HG03196 (cell line): ENCODE data around the gene MBD6.

Source experiments
- ATAC-seq: cut with Tn5 transposase; IDR thresholded peaks from one replicate; pipeline ENCODE4 v1.9.1; 2021; ENCODE audit not compliant: unreplicated experiment

The MBD6 gene

DNA sequence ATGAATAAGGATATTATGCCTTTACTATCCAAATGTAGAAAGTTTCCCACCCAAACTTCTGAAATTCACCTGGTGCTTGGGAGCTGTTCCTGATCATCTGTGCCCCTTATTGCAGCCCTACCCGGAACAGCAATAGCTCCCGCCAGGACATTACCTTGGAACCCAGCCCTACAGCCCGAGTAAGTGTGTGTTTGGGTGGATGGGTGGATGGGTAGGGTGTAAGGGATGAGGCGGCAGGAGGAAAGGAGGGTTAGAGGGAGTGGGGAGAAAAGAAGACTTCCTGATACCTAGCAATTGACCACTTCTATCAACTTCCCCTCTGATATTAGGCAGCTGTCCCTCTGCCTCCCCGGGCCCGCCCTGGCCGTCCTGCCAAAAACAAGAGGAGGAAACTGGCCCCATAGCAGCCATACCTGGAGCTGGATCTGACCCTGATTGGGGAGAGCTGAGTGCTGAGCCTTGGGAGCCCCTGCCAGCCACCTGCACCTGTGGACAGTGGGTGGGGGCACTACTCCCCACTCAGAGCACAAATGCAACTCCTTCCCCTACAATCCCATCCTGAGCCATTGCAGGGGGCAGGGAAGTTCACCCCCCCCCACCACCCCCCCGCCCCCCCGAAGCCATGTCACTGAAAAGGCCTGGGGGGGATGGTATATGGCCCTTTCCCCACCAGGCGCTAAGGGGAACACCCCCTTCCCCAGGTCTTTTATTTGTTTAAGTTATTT lies 6.4 kb downstream of the MBD6 start:
- ATAC-seq: no peak

DNA sequence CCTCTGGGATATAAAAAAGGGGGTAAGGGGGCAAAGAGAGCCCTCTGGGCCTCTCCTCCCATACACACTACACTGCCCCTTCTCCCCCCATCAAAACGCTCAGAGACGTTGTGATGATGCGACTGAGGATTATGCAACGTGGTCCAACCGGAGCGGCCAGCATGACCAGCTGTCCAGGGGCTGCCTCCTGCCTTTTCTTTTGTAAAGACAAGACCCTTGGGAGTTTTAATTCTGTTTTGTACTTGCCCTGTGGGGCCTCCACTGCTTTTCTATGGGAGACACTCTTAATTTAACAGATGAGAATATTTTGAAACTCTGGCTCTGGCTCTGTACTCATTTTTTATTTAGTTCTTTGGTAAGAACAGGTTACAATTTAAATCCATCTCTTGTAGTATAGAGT lies 7.2 kb downstream of the MBD6 start:
- no peak for ATAC-seq

DNA sequence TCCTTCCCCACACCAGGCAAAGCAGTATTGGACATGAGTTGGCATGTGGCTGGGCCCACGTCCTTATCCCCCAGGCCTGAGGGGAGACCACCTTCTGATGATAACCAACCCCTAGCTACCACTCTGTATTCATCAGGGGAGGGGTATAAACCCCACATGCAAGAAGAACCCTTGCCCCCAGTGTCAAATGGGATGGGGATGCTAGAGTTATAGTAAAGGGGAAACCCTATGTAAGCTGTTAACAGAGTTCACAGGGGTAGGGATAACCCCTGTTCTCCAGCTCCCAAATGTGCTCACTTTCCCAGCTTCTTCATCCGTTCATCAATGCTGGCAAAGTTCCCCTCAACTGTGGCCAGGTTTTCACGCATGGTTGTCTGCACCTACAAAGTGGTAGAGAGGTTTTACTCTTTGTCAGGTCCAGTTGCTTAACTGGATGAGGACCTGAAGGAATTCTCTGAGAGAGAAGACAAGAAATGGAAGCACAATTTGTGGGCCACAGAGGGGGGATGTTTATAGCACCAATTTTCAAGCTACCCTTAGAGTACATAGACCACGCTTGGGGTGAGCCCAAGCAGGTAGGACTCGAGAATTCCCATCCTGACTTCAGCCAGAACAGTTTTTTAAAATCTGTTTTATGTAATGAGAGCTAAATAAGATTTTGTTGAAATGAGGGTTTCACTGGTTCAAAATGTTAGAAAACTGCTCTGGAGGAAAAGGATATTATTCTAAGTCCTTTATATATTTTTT lies 7.9 kb downstream of the MBD6 start:
- ATAC-seq: no peak

DNA sequence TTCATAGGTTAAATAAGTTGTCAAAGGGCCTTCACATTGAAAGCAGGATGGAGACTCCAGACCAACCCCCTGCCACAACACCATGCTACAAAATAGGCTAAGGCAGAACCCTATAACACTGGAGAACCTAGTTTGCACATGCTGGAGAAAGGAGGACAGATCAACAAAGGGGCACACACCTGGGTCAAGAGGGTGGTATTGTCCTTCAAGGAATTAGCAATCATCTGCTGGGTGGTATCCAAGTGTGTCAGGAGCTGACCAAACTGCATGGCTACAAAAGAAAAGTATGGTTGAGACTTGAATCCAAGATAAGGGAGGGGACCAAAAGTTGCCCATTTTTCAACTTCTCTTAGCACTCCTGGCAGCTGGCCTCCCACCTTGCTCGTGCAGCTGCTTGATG lies 9.2 kb downstream of the MBD6 start:
- ATAC-seq: no peak

DNA sequence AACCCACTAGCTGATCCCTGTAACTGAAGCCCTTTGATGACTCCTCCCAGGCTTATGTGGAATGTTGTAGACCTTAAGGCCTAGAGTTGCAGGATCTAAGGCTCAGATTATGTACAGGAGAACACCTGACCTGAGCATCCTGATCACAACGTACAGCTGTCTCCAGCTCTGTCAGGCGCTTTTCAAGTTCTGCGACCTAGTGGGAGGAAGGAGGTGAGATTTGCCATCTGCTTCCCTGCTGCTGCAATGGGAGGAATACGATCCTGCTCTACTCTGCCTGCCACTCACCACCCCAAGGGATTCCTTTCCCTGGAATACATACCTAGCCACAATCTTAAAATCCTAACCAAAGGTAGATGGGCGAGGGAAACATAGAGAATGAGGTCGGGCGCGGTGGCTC lies 10.5 kb downstream of the MBD6 start:
- no peak for ATAC-seq

DNA sequence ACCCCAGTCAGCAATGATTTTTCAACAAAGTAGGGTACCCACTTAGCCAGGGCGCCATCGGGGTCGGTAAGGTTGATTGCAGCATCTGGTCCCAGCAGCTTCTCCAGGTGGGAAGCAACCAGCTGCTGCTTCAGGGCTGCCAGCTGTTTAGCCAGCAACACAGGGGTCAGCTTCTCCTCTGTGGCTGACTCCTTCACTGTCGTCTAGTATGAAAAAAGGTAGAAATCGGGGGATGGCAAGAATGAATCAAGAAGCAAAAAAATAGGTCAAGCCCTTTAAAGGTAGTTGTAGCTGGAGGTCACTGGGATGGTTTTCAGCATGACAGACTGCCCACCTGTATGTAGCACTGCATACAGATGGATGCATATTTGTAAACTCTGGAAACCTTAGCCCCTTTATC lies 11.6 kb downstream of the MBD6 start:
- no peak for ATAC-seq

DNA sequence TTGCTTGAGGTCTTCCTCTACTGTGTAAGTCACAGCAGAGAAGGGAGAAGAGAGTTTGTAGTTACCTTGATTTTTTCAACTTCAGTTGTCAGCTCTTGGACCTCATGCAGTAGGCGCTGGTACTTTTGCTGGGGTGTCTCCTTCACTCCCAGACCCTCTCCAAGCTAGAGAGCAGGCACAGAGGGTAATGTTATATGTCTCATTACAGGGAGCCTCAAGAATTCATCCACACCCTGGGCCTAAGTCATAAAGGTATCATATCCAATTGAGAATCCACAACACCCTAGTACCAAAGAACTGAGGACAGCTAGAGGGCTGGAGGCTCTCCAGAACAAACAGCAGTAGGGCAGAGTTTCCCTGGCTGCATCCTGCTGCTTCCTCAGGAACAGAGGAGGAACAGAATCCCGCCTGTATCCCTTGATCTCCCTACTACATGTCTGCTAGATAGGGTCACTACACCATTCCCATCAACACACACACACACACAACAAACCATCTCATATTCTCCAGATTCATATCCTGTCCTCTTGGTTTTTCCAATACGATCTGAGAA lies 12.4 kb downstream of the MBD6 start:
- ATAC-seq: no peak

DNA sequence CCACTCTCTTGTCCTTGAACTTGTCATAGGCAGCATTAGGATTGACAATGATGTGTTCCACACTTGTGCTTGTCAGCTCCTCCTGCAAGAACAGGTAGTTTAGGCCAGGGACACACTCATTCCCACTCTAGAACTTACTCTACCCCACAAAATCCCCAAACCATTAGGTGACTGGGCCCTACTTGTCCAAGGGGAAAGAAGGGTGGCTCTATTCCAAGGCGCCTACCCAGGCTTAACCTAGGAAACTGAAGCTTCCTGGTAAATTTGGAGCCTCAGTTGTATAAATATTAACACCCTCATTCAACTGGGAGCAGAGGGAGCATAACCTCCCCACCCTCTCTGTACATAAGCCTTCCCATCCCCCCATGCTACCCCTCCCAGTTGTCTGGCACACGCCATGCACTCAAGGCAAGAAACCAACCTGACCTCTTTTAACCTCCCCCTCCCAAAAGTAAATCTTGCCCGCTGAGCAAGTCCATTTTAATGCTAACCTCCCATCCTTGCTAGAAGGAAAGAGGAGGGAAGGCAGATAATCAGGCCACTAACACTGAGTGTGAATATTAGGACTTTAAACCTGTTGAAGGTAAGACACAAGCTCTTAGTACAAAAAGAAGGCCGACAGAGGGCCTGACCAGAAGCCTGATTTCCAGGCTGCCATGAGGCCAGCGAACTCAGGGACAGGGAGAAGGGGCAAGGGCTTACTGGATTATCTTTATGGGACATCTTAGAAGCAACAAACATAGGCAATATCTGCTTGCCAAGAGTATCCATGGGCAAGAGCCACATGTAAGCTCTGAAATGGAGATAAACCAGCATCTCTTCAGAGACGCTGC lies 13.4 kb downstream of the MBD6 start:
- ATAC-seq: no peak

DNA sequence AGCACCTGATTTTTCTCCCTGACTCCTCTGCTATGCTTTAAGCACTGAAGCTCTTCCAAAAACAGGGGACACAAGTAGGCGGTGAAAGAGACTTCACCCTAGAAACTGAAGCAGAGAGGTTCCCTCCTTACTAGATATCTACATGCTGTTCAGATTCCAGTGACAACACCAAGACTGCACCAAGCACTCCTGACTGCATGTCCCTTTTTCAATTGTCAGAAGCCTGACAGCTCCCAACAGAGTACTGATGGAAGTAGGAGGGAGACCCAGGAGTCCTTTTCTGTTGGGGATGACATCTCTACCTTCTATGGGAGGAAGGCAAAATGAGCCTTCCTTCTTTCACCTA lies 13.9 kb downstream of the MBD6 start:
- no peak for ATAC-seq

DNA sequence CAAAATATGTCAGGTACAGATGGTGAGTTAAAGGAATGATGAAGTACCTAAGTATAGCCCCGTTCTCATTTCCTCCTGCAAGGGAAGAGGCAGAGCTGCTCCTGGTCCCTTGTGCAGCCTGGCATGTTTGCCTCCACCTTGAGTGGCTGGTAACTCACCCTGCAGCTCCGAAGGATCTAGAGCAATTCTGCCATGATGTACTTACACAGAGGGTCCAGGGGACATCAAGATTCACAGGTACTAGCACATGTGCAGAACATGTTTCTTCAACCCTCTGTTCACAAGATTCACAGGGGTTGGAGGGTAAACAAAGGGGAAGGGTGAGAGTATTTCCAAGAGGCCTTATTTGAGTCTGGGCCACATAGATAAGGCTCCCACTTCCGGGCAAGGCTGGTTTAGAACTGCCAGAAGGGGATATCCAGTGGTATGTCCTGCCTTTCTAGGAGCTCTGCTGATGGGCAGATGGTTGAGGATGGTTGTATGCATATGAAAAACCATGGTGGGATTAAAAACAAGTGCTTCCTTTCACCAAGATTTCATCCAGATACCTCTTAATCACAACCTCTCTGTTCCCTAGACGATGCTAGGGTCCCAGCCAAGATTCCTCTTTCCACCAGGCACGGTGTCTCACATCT lies 16.6 kb downstream of the MBD6 start:
- no peak for ATAC-seq

DNA sequence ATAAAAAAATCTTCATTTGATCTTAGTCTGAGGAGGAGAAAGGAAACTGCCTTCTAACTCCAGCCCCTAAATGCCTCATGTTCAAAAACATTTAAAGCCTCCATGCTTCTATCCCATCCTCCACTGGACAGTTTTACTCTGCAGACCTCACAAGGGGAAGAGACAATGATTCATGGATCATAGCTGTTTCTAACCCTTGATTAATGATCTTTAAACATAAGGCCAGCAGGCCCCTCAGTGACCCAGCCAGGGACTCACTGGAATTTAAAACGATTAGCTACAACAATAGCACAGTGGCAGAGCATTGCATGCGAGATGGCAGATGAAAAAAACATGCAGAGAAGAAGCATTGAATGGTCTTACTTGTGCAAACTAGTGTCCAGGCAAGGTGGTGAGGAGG lies 18.4 kb downstream of the MBD6 start:
- no peak for ATAC-seq

DNA sequence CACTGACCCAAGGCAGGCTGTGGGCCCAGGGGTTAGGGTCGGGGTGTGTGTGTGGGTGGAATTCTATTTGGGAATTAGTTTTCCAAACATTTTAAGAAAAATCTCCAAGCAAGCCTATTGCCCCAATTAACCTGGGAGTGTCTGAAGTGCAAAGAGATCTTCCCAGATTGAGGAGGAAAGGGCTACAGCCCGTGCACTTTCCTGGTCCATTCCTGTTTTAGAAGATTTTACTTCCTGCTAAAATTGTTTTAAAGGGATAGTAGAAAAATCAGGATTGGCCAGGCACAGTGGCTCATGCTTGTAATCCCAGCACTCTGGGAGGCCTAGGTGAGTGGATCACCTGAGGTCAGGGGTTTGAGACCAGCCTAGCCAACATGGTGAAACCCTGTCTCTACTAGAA lies 19.1 kb downstream of the MBD6 start:
- ATAC-seq: no peak

DNA sequence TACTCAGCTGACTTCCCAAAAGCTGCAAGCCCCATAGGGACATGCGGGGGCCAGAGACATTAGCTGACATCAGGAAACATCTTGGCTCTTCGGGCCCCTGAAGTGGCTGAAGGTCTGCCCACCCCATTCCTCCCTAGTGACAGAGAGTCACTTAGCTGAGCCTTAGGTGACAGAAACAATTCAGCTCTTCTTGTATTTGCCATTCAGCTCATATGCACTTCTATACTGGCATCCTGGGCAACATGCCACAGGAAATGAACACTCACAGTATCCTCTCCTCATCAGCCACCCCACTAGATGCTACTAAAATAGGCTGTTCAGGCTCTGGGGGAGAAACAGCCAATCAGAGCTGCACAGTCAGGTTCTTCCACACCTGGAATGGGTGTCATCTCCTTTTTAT lies 21.0 kb downstream of the MBD6 start:
- no peak for ATAC-seq

DNA sequence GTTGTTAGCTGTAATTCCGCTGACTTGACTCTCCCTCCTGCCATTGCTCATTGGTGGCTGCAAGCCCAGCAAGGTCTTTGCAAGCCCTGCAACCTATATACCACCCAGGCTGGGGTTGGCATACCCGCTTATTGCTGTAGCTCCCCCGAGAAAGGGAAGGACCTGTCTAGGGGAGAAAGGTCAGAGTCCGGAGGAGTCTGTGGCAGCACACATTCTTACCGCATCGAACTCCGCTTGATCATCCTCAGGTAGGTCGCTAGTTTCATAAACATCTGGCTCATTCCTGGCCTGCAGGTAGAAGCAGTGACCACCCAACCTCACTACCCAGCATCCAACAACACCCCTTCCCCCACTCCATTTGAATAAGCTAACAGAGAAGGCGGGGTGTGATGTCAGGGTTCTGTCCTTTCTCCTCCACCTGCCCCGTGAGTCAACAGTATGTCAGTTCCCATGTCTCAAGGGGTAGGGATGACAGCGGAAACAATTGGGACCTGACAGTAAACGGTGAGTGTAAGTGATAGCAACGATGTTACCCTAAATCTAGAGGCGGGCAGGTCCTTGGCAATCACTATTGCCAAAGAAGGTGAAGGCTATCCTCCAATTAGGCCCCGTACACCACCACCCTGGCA lies 23.3 kb downstream of the MBD6 start:
- no peak for ATAC-seq

DNA sequence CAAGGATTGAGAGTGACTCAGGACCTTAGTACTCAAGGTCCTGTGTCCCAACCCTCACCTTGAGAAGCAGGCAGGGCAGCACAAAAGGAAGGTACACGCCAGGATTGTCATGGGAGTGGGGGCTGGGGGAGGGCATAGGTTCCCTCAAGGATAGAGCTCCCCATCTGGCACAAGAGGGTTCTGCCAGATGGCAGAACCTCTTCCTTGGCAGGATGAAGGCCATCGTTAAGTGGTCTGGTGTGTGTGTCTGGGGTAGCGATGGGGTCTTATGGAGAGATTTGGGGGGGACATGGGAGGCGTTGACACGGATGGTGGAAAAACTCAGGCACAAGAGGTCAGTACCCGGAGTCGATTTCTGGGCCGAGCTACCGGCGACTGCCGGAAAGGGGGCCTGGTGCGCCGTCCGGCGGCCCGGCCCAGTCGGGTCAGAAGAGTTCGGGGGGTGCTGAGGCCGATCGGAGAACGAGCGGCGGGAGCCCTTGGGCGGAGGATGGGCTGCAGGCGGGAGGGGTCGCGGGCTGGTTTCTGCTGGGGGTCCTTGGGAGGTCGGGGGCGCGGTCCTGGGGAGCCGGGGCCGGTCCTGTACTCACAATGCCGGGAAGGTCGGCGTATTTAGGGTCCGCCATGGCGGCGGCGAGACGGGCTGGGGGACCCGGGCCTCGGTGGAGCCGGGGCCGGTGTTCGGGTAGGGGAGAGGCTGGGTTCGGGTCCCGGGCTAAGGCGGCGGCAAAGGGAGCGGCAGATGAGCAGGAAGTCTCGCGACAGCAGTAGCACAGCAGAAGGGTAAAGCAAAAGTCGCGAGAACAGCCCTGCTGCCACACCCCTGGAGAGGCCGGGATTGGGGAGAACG lies 24.0 kb downstream of the MBD6 start, which contains the start of gene DCTN2:
TSS of gene DCTN2 (minus strand) at position 755 of the 850 bp plus-strand sequence. CDS start at position 626, 129 bp downstream.
- ATAC-seq: peak; percentile 98

DNA sequence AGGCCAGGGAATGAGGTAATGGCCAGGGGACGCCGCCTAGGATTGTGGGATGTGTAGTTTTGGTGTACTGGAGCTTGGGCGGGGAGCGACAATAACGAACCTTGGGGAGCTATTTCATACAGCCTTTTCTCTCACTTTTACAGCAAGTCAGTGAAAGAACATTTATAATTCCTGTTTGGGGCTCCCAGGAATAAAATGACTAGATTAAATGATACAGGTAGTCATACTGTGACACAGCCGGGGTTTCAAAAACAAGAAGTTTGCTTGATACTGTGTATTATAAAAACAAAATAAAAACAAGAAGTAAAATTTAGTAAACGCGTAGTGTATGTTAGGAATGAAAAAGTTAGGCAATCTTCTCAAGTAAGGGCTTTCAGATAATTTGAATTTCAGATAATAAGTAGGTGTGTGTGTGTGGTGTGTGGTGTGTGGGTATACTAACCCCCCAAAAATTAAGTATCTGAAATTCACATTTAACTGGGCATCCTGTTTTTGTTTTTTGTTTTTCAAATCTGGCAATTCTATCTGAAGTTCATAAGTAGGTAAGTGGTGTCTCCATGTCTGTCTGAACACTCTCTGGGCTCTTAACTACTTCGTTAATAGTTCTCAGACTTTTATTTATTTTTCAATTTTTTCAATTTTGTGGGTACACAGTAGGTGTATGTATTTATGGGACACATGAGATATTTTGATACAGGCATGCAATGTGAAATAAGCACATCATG lies 24.8 kb downstream of the MBD6 start:
- no peak for ATAC-seq

DNA sequence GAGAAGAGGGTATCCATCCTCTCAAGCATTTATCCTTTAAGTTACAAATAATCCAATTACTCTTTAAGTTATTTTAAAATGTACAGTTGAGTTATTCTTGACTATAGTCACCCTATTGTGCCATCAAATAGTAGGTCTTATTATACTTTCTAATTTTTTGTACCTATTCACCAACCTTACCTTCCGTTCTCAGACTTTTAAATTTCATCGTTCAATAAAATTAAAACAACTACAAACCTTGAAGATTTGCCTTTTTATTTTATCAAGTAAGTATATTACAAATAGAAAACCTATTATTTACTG lies 25.3 kb downstream of the MBD6 start:
- ATAC-seq: no peak

DNA sequence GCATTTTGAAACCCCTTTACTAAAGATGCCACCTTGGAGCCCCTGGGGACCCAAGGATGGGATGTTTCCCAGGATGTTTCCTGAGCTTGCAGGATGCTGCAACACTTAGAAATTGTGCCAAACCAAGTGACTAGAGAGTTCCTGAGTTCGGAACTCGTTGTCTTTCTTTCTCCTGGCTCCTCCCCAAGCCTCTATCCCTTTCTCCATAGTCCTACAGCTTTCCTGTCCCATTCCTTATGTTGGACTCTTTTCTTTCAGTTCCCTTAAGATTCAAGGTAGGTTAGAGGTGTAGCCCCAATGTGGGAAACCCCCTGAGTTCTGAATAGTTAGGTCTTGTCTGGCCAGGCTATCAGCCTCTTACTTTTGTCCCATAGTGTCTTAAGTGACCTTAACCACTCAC lies 25.9 kb downstream of the MBD6 start:
- no peak for ATAC-seq

DNA sequence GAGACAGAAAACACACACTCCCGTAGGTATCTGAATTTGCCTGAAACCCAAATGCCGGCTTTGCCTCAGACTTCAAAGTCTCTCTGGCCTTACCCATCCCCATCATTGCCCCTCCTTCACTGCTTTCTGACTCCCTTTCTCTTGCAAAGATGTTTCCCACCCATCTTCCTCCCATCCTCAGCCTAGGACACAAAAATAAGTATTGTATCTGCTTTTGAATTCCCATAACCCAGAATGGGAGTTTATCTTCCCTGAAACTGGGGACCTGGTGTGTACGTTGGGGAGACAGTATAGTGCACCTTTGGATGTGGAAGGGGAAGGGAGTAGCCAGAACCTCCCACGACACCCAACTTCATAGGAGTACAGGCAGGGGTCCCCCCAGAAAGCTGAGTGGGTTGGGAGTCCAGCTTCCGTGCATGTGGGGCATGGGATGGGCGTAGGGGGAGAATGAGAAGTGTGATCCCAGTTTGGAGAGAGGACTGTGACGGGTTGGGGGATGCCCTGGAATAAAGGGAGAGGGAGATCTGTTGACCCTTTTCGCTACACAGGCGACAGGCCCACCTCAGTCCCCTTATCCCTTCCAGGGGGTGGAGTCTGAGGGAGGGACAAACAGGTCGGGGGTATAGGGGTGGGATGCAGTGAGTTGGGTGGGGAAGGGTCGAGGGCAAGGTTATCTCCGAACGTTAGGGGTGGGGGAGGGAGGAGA lies 26.7 kb downstream of the MBD6 start:
- no peak for ATAC-seq
